Fibroblast of gingiva (primary cell): ENCODE results near the gene PODN.

Experiments
- DNase-seq: peaks from one replicate; pipeline ENCODE4 v3.0.0-alpha.2; 2011; ENCODE audit warnings: low read depth

The PODN gene

DNA sequence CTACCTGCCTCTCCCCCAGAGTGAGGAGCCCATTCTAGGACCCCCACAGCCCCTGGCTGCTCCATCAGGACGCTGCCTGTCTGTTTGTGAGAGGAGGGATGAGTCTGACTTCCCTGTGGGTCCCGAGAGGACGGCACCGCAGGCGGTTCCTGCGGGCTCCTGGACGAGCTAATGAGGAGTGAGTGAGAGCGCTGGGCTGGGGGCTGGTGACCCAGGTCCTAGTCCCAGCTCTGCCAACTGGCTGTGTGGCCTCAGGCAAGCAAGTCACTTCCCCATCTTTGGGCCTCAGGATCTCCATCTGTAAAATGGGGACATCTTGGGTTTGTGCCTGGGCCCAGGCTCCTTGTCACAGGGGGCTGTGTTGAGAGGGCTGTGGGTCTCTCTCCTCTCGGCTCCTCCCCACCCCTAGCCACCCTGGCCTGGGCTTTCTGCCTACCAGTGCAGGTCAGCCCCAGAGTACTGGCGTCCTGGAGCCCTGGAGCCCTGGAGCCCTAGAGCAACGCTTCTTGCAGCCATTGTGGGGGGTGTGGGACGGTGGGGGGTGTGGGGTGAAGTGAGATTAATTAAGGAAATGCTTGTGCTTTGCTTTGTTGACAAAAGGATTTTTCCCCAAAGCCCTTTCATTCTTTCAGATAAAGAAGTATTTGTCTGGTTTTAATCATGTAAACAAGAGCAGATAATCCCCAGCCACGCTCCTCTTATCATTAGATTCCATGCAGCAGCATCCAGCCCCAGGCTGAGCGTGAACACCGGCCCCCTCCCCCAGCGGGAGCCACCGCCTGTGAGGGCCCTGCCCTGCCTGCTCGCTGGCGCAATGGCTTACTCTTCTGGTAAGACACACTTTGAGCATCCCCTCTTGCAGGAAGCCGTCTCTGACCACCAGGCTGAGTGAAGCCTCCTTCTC lies 53.6 kb downstream of the PODN start:
- no peak for DNase-seq

DNA sequence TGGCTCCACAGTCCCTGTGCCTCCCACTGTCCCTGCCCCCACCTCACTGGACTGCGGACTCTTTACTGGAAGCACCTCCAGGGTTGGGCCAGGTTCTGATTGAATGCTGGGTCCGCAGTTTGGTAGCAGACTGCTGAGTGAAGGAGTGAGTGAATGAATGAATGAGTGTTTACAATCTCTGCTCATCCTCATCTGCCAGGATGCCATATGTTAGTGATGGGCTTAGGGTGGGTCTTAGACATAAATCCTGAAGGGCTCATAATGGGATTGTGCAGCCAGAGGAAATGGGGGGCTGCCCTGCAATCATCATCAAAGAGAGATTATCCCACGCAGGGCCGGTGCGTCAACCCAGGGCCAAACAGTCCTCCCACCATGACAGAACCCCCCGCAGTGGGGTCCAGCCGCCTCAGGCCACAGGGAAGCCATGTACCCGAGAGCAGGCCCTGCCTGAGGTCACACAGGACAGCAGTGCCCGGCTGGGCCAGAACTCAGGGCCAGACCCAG lies 54.3 kb downstream of the PODN start:
- DNase-seq = no peak

DNA sequence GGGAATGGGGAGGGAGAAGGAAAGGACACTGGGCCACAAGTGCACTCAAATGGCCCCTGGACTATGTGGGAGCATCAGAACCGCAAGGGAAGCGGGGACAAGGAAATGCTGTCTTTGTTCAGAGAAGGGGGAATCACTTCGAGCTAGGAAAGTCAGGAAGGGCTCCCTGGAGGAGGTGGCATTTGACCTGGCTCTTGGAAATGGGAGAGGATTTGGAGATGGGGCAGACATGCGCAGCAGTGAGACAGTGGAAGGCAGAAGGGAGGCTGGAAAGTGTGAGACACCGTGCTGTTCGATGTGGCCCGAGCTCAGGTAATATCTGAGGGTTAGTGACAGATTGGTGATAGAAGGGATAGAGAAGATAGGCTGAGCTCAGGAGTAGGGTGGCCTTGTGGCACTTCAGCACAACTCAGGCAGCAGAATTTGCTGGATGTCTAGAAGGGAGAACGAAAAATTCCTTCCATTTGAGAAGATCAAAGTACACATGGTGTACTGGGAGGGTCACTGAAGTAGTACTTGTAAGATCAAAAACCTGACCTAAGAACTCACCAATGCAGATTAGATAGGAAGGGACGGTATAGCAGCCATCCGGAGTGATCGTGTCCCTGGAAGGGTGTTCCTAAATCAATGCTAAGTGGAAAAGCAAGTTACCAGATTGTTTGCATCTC lies 55.1 kb downstream of the PODN start:
- no peak for DNase-seq

DNA sequence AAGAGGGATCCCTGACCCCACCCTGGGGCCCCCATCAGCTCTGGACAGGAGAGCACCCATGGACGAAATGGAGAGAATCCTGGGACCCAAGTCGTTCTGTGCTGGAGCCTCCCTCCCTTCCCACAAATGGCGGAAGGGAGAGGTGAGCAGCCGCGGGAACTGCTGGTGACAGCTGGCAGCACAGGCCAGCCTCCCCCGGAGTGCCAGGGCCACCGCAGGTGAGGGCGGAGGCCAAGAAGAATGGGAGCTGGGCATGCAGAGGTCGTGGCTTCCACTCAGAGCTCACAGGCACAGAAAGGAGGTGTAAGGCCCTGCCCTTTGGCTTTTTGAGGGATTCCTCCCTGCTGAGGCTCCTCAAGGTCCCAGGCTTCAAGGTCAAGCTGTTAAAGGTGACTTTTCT lies 55.8 kb downstream of the PODN start:
- DNase-seq = no peak

DNA sequence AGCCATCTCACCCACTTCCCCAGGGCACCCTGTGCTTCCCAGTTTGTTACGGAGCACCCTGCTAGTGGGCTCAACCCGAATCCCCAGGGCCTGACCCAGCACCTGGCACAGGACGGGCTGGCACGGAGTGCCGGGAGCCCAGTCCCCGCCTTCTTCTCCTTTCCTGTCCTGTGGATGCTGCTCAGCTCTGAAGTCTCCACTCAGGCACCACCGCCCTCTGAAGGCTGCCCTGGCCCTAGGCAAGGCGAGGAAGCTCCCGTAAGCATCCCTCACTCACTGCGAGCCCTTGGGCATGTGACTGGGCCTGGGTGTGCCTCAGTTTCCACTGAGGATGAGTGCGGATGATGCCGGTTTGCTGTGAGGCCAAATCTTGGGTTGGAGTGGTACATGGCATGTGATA lies 58.6 kb downstream of the PODN start:
- DNase-seq = no peak

DNA sequence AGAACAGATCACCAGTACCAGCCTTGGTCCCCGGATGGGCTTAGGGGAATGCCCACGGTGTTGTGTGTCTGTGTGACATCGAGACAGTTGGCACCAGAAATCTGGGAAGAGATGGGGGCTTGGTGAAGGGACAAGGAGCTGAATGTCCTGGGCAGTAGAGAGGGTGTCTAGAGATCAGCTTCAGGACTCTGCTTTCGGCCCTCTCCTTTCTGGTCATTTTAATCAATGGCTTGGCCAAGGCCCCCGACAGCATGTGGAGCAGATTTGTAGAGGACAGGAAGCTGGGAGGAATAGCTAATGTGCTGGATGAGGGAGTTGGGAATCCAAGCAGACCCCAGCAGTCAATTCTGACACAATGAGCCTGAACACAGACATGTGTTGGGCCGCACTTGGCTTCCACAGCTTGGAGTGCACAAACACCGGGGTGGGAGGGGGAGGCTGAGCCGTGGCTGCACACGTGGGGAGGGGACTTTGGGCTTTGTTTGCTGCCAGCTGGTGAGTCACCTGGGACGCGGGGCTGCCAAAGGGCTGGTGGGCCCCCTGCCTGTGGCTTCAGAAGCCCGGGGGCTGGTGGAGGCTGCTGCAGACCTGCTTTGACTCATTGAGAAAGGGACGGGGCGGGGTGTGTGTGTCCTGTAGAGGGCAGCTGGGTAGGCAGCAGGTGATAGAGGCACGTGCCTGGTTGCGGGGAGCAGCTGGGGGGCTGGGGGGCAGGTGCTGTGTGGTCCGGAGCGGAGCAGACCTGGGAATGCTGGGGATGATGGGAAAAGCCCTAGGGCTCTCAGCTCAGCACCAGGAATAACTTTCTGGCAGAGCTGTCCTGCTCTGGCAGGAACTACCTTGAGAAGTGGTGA lies 59.5 kb downstream of the PODN start:
- no peak for DNase-seq

DNA sequence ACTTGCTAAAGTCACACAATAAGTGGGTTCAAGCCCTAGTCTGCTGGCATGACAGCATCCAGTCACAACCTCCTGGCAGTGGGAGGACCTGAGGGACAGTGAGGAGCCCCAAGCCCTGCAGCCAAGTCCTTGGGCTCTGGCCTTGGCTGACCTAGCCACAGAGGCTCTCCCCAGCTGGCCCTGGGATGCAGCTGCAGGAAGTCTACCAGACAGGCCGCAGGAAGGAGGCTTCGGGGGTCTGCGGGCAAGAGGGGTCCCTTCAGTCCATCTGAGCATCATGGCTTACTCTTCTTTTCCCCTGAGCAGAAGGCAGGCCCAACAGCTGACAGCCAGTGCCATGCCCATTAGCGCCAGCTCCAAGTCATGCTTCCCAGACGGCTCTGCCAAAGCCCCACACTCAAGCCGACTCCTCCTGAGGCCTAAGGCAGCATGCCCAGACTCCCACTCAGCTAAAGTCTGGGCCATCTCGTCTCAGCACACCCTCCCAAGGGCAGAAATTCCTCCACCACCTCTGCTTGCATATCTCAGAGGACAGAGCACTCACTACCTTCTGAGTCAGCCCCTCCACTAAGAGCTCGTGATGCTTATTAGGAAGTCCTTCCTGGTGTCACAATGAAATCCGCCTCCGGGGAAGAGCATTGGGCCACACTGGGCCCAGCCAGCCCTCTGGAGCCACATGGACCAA lies 60.3 kb downstream of the PODN start:
- DNase-seq = no peak

DNA sequence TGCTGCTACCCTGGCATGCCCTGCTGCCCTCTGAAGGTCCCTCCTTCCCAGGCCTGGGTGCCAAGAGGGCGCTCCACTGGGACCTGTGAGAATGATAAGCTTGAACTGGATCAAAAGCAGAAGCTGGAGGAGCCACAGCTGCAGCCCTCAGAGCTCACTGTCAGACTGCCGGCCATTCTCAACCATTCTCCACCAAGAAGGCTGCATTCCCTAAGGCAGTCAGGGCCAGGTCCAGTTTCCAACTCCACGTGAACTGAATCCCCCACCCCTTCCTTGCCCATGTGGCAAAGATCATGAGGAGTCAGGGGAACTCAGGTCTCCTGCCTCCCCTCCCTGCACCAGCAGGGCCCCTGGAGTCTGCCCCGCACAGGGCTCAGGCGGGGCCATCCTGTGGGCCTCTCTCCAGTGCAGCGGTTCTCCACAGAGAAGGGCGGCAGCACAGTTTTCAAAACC lies 61.0 kb downstream of the PODN start:
- DNase-seq = no peak

DNA sequence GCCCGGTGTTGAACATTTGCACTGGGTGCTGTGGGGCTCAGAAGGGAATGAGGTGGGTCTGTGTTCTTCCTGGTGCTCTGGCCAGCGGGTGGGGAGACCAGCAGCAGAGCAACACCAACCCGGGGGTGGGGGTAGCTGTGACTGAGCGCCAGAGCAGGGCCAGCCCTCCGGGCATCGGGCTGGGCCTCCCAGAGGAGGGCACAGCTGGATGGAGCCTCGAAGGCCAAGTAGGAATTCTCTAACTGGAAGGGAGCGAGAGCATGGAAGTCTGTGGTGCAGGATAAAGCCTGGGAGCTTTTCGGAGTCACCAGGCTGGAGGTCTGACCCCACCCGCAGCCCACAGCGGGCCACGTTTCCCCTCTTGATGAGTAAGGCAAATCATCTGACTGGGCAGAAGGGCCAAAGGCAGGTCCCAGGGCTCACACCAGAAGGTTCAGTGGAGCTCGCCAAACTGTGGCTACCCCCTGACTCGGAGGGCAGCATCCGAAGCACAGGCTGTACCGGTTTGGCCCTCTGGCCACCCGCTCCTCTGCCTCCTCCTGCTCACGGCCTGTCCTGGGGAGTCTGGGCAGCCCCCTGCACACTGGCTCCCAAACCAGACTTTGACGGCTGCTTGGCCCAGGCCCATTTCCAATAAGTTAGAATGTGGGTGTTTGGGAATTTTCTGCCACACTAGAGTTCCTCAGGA lies 61.6 kb downstream of the PODN start:
- no peak for DNase-seq

DNA sequence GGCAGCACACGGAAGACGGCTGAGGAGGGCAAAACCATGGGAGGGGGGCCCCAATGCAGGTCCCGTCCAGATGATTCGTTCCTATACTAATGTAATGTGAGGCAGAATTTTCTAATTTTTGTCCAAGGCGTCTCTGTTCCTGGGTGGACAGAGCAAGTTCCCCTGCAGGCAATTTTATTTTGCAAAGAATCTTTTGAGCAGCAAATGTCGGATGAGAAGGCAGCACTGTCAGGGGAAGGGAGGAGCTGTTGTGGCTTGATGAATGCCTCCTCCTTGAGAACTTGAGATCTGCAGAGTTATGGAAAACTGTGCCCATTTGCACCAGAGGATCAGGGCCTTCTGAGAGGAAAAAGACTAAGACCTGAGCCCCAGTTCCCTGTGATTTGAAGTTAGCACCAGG lies 63.1 kb downstream of the PODN start:
- DNase-seq = no peak

DNA sequence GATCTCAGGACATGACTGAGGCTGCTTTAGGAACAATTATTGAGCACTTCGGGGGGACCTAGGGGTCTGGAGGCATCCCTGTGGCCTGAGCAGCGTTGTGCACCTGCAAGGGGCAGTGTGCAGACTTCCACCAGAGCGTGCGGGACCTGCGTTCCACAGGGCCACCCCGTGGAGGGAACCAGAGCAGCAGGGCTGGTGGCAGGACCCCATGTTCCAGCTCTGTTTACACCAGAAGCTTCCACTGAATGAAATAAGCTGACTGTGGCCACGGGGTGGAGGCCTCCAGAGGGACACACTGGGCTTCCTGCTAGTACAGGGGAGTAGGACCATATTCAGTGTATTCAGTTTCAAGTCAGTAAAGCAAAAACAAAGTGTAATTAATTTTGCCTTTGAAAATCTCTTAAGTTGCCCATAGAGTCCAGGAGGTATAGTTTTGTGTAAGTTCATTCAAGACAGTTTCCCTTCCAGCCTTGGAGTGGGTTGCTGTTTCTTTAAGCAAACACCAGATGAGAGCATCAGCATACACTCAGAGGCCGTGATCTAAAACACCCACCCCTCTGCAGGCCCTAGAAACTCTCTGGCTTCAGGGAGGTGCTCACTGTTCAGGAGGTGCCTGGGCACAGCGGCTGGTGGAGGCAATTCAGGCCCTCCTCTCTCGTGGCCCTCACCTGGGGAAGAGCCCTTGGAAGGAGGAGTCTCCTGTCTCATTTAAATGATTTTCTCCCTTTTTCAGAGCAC lies 63.8 kb downstream of the PODN start:
- DNase-seq = no peak

DNA sequence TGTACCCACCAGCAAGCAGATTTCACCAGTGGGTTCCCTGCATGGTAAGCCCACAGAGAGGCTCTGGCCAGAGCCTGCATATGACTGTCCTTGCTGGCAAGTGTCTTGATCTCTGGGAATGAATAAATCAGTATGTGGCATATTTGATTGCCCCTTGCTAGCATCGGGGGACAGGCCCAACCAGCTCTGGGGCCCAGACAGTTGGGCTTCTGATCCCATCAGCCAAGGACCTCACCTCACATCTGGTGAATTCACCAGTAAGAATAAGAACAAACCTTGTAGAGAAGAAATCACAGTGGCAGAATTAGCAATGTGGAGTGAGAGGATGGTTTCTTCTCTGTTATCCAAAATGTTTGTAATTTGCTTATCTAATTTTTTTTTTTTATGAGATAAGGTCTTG lies 64.5 kb downstream of the PODN start:
- no peak for DNase-seq

DNA sequence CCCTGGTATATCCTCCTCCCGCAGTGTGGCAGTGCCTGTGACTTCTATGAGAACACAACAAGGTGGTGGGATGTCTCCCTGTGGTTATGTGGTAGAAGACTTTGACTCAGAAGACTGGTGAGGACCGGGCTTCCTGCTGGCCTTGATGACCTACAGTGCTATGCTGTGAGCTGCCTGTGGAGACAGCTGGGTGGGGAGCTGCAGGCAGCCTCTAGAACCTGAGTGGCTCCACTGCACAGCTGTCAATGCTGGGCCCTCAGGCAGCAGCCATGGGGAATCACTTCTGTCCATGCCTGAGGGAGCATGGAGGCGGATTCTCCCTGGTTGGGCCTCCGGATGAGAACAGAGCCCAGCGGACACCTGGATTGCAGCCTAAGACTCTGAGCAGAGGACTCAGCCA lies 65.5 kb downstream of the PODN start:
- no peak for DNase-seq

DNA sequence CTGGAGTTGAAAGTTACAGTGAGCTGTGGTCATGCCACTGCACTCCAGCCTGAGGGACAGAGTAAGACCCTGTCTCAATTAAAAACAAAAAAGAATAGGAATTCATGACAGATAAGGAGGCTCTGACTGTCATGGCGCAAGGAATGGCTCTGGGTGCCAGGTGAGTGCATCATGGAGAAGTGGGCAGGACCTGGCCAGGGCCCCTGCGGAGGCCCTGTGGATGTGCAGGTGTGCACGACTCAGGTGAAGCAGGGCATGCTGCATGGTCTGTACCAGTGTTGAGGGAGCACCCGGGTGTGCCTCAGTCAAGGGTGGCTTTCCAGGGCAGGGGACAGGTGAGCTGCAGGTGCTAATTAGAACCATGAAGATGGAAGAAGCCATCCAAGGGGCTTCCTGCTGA lies 66.4 kb downstream of the PODN start:
- no peak for DNase-seq

DNA sequence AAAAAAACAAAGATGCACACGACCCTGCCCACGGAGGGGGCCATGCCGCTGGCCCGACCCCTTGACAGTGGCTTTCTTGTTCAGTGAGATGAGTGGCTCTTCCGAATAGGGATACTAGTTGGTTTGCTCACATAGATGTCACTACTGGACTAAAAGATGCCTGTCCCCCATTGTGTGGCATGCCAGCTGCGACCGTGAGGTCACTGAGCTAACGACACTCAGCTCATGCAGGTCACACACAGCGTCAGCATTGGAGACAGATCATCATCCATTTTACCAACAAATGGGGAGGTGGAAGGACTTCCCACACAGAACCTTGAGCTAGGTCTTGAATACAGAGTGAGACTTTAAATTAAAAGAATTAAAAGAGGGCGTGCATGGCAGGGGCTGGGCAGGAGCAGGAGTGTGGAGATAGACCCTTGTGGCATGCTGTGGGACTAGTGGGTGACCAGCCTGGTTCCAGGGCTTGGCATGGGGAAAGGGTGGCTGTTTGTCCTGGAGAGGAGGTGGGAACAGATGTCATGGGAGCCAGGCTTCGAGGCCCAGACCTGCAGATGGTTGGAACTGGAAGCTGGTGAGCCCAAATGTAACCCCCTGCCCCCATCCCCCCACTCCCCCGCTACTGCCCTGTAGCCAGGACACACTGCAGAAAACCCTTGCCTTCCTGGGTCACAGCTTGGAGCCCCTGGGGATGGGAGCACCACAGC lies 68.0 kb downstream of the PODN start:
- no peak for DNase-seq

DNA sequence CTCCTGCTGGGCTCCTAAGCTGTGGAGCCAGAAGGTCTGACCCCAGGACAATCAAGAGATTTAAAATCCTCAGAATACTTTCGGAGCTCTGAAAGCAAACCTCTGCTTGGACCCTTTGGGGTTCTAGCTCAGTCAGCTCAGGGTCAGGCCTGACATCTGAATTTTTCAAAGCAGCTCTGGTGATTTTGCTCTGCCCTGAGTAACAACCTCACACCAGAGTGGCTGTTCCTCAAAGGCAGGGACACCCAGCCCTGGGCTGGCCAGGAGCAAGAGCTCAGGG lies 68.5 kb downstream of the PODN start:
- DNase-seq = no peak

DNA sequence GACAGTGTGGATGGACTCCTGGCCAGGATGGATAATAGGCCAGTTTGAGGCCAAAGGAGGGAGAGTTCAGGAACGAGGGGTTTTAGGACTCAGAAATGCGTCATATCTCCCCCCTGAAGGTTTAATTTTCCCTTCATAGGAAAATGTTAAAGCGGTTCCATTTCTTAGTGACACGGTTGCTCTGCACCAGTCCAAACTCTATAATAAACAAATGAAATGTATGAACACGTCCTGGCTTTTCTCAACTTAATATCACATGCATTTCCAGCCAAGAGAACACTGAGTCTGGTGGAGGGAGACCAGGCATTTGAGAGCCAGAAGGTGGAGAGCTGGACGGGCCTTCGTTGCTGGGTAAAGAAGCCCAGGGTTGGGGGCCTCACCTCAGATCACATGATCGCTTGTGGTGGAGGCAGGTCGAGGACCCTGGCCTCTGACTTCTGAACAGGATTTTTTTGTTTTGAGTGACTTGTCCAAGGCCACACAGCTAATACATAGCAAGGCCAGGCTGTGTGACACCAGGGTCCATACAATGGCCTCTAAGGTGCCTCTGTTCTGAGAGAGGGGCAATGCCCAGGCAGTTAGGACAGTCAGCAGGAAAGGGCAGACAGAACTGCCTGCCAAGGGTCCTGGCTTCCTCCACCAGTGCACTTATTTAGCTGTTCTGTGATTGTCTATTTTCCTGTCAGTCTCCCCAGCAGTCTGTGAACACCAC lies 69.0 kb downstream of the PODN start:
- DNase-seq = no peak

DNA sequence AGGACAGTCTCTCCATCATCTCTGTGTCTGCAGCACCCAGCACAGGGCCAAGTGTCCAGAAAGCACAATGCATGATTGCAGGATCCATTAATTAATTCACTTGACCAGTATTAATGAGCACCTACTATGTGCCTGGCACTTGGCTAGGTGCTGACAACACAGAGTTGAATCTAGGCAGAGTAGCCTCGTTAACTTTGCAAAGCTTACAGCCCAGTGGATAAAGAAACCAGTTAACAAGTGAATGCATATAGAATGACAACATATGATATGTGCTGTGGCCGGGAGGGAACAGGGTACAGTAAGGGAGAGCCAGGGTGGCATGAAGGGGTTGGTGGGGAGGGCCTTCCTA lies 69.6 kb downstream of the PODN start:
- no peak for DNase-seq

DNA sequence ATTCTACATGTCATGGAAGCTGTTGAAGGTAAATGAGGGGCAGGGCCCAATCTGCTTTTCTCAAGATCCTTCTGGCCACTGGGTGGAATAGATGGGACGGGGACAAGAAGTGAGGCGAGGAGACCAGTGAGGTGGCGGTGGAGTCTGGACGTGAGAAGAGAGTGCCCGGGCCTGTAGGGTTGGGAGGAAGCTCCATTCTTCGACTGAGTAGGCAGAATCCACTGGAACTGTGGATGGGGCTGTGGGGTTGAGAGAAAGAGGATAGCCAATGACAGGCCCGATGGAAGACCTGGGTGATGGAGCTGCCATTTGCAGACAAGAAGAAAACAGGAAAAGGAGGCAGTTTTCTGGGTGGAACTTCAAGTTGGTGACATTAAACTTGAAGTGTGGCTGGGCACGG lies 70.2 kb downstream of the PODN start:
- DNase-seq = no peak
